IPS DF 19.7 (cell line): ENCODE measurements around the gene FGFRL1.
"Not testable (repeated sequence)": the region's sequence is repeated elsewhere in the genome, so short reads cannot be mapped to it uniquely, and the experiment has no call there.

Source experiments
- DNase-seq: peaks from one replicate; pipeline ENCODE4 v3.0.0-alpha.2; 2013; ENCODE audit warnings: low read depth, low spot score

Gene FGFRL1

DNA sequence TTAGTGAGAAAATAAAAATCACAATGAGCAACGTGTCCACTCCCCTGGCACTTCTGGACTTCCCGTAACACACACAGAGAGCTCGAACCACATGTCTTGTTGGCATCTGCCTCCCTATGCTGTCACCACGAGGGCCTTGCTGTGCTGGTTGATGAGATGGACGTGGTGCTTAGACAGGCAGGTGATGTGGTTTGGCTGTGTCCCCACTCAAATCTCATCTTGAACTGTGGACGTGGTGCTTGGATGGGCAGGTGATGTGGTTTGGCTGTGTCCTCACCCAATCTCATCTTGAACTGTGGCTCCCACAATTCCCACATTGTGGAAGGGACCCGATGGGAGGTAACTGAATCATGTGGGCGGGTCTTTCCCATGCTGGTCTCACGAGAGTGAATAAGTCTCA lies 40.0 kb downstream of the FGFRL1 start:
- no peak for DNase-seq

DNA sequence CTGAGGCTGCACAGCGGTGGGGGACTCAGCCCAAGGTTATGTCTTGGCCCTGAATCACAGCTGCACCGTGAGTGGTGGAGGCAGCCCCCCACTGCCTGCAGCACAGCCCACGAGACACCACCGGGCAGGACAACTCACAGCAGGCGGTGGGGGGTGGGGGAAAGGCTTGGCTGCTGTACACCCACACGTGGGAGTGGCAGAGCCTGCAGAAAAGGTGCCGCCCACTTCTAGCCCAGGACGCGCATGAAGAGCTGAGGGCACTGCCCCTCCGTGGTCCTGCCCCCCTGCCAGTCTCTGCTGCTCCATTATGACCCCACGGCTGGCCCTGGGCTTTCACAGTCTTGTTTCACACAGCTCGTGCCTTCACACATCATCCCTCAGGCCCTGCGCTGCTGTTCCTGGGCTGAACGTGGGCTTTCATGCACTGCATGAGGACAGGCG lies 40.8 kb downstream of the FGFRL1 start:
- no peak for DNase-seq

DNA sequence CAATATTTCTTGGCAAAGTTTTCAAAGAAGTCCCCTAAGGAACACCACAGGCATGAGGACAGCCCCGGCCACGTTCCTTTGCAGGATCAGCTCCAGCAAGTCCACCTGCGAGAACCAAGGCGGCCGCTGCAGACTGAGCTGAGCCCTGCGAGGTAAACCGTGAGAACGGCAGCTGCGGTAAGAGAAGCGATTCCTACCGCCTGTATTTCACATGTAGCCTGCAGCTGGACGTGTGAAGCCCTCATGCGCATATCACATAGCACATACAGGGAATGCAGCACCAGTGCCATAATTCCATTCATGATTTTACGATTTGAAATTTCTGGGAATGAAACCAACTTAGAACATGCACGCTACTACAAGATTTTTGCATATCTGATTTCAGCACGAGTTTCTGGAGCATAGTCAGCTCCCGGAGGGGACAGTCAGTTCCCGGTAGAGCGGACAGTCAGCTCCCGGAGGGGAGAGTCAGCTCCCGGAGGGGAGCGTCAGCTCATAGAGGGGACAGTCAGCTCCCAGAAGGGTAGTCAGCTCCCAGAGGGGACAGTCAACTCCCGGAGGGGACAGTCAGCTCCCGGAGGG lies 41.7 kb downstream of the FGFRL1 start:
- DNase-seq: no peak

DNA sequence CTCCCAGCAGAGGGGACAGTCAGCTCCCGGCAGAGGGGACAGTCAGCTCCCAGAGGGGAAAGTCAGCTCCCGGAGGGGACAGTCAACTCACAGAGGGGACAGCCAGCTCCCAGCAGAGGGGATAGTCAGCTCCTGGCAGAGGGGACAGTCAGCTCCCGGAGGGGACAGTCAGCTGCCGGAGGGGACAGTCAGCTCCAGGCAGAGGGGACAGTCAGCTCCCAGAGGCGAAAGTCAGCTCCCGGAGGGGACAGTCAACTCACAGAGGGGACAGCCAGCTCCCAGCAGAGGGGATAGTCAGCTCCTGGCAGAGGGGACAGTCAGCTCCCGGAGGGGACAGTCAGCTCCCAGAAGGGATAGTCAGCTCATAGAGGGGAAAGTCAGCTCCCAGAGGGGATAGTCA lies 42.5 kb downstream of the FGFRL1 start:
- DNase-seq: not testable (repeated sequence)

DNA sequence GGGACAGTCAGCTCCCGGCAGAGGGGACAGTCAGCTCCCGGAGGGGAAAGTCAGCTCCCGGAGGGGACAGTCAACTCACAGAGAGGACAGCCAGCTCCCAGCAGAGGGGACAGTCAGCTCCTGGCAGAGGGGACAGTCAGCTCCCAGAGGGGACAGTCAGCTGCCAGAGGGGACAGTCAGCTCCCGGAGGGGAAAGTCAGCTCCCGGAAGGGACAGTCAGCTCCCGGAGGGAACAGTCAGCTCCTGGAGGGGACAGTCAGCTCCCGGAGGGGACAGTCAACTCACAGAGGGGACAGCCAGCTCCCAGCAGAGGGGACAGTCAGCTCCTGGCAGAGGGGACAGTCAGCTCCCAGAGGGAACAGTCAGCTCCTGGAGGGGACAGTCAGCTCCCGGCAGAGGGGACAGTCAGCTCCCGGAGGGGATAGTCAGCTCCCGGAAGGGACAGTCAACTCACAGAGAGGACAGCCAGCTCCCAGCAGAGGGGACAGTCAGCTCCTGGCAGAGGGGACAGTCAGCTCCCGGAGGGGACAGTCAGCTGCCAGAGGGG lies 43.3 kb downstream of the FGFRL1 start:
- not testable (repeated sequence) for DNase-seq

DNA sequence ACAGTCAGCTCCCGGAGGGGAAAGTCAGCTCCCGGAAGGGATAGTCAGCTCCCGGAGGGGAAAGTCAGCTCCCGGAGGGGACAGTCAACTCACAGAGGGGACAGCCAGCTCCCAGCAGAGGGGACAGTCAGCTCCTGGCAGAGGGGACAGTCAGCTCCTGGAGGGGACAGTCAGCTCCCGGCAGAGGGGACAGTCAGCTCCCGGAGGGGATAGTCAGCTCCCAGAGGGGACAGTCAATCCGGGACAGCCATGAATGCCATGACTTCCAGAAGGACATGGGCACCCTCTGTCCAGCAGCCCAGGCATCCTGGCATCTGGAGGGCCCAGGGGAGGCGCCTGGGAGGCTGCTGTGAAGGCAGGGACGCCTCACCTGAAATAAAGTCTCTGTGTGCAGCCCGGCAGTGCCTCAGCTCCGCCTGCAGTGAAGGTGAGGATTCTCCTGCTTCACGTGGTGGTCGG lies 43.8 kb downstream of the FGFRL1 start:
- DNase-seq: not testable (repeated sequence)

DNA sequence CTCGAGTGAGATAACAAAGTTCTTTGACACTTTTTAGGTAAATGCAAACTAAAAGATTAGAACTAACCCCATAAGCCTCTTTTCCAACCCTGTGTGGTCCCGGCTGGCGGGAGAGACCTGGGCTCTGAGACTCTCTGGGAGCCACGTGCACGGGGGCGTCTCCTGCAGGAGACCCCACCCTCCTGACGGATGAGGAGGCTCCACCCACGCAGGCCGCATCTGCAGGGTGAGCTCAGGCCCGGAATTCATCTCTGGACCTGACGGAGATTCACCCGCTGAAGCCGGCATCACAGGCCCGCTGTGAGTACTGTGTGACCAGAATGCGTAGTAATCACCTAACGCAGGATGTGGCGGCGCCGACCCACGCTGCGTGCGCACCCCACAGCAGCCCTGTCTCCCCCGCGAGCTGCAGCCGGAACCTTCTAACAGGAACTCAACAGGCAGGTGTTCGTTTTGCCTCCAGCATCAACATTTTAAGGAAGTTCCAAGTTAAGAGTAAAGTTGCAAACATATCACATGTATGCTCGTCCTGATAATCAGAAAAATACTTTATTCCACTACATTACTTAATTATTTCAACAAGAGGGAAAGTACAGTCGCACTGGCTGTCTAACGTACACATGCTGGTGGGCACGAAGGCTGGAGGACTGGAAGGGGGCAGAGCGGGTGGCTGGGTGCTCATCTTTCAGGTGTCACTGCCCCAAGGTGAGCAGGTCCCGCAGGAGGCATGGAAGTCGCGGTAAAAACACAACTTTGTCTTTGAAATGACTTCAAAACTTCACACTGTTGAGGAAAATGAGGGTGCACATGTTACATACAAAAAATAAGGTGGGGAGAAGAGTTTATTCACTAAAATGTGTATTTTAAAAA lies 44.5 kb downstream of the FGFRL1 start:
- no peak for DNase-seq

DNA sequence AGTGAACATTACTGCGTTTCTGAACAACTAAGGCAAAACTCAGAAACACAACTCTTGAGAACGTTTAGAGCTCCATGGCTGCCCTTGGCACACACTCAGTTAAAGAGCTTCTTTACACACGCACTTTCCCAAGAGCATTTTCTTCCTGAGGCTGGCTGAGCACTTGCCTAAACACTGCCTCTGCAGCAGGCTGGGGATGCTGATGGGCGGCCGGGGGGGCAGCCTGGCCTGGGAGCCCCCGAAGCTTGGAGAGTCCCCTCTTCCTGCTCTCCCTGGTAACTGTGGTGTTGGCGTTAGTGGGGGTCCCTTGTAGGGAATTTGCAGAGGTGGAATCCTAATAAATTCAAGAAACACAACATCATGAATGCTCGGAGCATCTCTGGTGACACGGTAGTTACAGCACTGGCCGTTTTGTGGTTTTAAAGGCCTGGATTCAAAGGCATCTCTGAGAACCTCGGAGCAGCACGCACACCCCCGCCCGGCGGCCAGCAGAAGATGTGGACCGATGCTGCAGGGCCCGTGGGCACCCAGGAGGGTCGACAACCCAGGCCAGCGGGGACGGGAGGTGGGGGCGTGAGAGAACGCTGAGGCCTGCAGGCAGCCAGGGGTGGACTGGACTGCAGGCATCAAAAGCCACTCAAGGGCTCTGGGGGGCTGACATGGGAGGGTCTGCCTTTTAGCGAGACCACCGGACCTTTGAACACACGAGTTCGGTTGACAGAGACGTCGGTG lies 45.4 kb downstream of the FGFRL1 start:
- no peak for DNase-seq

DNA sequence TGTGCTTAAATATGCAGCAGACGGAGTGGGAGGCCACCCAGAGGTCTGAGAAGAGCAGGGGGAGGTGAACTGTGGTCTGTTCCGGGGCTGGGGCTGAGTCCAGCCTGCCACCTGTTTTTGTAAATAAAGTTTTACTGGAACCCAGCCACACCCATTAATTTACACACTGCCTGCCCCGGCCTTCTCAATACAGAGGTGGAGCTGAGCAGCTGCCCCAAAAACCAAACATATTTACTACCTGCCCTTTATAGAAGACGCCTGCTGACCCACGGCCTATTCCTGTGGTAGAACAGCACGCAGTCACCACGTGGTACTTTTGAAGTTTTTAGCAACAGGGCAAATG lies 45.9 kb downstream of the FGFRL1 start:
- no peak for DNase-seq

DNA sequence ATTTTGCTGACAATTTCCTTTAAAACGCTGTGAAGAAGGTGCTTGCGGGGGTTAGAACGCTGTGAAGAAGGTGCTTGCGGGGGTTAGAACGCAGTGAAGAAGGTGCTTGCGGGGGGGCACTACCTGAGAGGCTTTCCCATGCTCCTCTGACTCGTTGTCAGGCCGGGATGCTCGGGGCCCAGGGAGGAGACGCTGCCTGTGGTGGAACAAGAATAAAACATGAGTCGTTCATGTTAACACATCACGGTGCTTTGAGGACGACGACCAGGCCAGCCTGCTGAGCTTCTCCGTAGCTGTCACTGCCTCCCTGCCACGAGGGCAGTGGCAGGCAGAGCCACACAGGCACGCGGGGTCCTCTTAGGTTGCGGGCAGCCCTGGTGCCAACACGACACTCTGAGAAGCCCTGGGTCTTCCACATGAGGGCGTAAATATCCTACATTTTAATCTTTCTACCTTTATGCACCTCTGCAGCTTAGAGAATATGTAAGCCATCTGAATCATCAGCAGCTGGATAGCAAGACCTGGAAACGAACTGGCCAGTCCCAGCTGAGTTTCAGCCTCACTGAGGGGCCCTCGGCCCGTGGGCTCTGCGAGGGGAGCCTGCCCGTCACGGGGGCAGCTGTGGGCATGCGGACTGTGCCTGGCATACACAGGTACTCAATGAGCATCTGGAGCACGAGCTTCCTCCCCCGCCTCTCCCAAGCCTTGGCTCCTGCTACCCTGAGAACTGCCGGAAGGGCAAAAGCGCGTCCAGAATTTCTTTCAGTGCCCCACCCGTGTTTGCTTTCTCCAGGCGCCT lies 47.0 kb downstream of the FGFRL1 start:
- no peak for DNase-seq

DNA sequence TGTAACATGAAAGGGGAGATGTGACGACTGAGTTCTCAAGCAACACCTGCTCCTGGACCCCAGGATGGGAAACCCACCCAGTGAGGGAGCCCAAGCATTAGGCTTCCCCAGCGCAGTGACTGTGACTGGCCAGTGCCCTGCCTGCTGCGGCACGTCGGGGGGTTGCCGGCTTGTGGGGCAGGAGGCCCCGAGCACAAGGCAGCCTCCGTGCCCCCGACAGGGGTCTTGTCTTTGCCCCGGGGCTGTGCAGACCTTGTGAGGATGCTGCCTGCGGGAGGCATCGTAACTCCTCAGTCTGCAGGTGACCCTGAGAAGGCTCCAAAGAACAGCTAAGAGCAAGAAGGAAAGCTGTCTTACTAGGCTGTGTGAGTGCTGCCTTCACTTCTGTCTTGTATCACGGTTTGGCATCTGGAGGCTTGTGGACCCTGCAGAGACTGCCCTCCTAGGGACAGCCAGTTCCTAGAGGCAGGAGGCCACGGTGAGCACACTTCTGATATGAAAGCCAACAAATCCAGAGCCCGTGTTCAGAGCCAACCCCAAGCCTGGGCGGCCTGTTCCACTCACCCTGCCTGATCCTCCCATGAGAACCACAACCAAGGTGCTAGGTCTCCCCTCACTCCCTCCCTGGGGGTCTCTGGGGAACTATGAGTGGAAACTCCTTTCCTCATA lies 47.7 kb downstream of the FGFRL1 start:
- DNase-seq: no peak

DNA sequence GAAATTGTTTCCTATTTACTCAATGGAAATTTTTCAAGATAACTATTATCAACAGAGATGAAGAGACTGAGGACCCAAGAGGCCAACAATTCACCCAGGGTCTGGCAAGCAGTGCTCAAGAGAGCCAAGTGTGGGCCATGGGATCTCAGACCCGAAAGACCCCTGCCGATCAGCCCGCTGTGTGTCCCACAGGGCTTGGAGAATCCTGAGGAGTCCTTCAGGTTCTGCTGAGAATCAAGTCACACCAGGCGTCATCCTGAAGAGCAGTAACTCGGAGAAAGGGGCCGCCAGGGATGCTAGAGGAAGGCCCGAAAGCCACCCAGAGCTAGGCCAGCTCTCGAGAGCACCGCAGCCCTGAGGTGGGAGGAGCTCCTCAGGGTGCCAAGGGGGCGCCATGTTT lies 48.7 kb downstream of the FGFRL1 start:
- DNase-seq: no peak

DNA sequence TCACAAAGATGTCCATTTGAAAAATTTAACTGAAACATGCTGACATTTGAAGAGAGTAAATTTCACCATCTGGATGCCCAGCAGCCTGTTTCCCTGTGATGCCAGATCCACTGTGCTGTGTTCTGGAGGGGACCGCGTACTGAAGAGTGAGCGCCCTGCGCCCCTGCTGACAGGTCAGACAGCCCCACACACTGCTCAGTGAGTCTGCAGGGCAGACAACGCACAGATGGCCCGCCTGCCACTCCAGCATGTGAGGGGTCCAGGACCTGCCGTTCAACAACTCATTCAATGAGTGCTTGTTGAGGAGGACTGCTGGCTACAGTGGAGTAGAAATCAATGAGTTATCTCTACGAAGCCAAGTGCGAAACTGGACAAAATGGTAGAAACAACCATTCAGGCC lies 49.2 kb downstream of the FGFRL1 start:
- no peak for DNase-seq

DNA sequence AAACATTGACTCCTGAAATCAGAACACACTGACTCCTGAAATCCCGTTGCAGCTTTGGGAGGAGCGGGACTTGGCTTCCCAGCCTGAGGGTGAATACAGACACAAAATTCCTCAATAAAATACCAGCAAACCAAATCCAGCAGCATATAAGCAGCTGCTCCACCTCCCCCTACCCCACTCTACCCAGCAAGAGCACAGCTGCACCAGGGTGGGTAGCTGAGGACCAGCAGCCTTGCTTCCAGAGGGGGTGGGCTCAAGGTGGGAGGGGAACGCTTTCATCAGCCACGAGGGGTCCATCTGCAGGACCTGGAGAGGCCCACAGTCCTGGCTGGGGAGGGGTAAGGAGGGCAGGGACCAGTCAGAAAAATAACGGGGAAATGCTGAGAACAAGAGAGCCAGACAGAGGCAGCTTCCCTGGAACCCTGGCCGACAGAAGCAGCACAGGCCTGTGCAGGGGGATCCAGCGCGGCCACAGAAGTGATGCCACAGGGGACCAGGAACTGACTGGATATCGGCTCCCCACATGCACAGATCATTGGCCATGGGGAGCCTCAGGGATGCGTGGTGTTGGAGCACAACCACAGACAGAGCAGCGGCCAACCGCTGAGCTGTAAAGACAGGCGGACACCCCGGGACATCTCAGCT lies 49.8 kb downstream of the FGFRL1 start:
- no peak for DNase-seq

DNA sequence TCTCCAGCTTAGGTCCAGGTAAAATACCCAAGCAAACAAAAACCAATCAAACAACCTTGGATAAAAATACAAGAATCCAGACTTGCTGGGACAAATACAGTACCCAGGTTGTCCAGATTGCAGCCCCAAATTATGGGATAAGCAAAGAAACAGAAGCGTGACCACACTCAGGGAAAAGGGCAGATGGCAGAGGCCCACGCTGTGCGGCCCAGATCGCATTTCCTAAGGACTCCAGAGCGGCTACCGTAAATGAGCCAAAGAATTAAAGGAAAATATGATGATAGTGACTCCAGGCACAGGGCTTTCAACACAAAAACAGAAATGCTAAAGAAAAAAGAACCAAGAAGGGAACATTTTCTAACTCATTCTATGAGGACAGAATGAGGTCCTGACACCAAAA lies 50.3 kb downstream of the FGFRL1 start:
- DNase-seq: no peak

DNA sequence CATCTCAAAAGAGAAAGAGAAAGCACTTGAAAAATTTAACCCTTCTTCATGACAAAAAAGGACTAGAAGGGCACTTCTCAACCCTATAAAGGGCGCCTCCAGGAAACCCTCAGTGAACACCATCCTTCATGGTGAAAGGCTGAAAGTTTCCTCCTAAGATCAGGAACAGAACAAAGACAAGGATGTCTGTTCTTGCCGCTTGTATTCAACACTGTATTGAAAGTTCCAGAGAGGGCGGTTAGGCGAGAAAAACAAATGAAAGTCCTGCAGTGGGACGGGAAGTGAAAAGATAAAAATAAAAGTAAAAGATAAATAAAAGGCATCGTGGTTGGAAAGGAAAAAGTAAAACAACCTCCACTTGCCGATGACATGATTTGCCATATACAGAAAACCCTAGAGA lies 51.0 kb downstream of the FGFRL1 start:
- no peak for DNase-seq

DNA sequence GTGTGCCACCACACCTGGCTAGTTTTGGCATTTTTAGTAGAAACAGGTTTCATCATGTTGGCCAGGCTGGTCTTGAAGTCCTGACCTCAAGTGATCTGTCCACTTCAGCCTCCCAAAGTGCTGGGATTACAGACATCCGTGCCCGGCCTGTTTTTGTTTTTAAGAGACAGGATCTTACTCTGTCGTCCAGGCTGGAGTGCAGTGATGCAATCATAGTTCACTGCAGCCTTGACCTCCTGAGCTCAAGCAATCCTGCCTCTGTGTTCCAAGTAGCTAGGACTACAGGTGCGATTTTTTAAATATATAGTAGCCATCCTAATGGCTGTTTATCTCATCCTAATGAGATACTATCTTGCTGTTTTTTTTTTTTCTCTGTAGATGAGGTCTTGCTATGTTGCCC lies 54.3 kb downstream of the FGFRL1 start:
- no peak for DNase-seq

DNA sequence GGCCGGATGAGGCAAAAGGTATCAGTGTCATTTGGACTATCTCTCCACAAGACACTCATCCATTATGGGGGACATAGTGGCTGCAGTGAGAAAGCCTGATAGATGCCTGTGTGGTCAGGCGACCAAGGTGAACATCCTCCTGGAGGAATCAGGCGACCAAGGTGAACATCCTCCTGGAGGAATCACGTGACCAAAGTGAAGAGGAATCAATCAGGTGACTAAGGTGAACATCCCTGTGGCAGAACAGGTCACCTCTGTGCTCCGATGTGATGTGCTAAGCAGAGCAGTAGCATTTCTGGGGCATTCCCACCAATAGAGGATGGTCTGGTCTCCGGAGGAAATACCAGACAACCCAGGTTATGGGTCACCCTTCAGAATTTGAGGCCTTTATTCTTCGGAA lies 58.0 kb downstream of the FGFRL1 start:
- no peak for DNase-seq

DNA sequence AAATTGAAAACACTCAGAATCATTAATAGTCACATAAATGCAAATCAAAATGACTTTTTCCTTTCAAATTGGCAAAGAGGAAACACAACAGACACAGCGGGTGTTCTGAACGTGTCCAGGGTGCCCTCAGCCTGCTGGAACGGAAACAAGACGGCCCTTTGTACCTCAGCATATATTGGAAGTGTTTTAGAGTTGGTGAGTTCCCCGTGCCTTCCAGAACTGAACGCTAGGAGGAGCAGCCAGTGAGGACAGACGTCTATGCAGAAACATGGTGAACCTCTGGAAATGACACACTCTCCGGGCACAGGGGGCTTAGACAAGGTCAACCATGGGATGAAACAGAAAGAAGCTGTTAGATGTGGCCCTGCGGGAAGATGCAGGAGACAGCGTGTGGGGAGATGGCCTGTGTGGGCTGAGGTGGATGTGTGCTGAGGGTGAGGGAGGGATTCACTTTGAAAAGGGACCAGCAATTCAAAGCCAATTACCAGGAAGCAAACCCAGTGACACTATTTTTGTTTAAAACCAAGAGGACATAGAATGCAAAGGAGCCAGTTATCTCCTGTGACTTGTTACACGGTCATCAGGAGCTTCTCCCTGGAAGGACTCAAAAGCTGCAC lies 61.5 kb downstream of the FGFRL1 start:
- DNase-seq: no peak

DNA sequence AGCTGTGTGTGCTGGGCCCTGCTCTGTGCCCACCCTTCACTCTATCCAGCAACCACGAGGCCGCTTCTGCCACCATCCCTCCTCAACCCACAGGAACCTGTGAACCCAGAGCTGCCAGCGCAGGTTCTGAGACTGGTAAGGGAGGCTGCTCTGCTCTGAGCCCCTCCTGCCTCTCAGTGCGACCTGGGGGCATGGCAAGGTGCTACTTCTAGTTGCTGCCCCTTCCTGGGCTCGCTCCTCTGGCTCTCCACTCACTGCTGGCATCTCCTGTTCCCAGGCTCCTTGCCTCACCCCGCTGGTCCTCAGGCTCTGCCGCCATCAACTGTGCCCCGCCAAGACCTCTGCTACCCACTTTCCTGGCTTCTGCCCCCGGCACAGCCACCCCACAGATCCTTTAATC lies 62.7 kb downstream of the FGFRL1 start:
- DNase-seq: no peak
